Ascending aorta (tissue), 2 donors: ENCODE results near the gene NCMAP. TPM values are rescaled to one million over a fixed set of nuclear protein-coding genes. Genes with fewer than 3 reads are reported as not detected.

ENCODE experiments used
- DNase-seq, 2 donors: peaks; one replicate each; pipeline ENCODE4 v3.0.0-alpha.2; 2019; ENCODE audit warnings: low spot score in 2 of 2
- H3K27ac ChIP-seq, 2 donors: fragments of 200-600 bp; sonication (generic); one replicate each; pipeline ENCODE4 v1.5.1; 2016 to 2017; ENCODE audit warnings: mild to moderate bottlenecking in 1 of 2
- H3K27me3 ChIP-seq: fragments of 200-600 bp; sonication (generic); one replicate; pipeline ENCODE4 v1.5.1; 2017
- H3K36me3 ChIP-seq, 2 donors: fragments of 200-600 bp; sonication (generic); one replicate each; pipeline ENCODE4 v1.5.1; 2016
- H3K4me1 ChIP-seq, 2 donors: fragments of 200-600 bp; sonication (generic); one replicate each; pipeline ENCODE4 v1.5.1; 2016 to 2017; ENCODE audit warnings: mild to moderate bottlenecking in 1 of 2
- H3K4me3 ChIP-seq, 2 donors: fragments of 200-600 bp; sonication (generic); one replicate each; pipeline ENCODE4 v1.5.1; 2016 to 2017; ENCODE audit warnings: mild to moderate bottlenecking in 1 of 2
- H3K9me3 ChIP-seq, 2 donors: fragments of 200-600 bp; sonication (generic); one replicate each; pipeline ENCODE4 v1.5.1; 2016
- CTCF ChIP-seq, 3 experiments: fragments of 200-600 bp in 2 of 3; fragments of 450-650 bp in 1 of 3; sonication (generic) in 2 of 3; IDR thresholded peaks; one replicate each; pipeline ENCODE4 v1.5.1; 2016 to 2019; ENCODE audit warnings: antibody characterized with exemption in 3 of 3, mild to moderate bottlenecking in 1 of 3, moderate library complexity in 1 of 3
- intact Hi-C: fragments of 100-400 bp; cut with DNase I; formaldehyde crosslinking; loops from one replicate; pipeline ENCODE4 v1.15.1; 2023
- total RNA-seq: library from RNA; depleted of rRNA; stranded (reverse); fragments of >200 nt; gene quantifications from one replicate; pipeline ENCODE4 v1.1.0, GENCODE V29; 2016

Gene NCMAP
- total RNA-seq, 1 donor from 2014 or later = not detected

- intact Hi-C loops = no loop called here
- H3K27me3 ChIP-seq = no peaks in the 10 kb centered on the region
- no peaks in the 10 kb centered on the region for H3K36me3 ChIP-seq
- no peak overlapping the region for H3K4me3 ChIP-seq
- H3K27ac ChIP-seq = no peak overlapping the region
- no peaks in the 10 kb centered on the region for H3K9me3 ChIP-seq
- DNase-seq = no peak
- no peaks in the 10 kb centered on the region for H3K4me1 ChIP-seq
- TF ChIP-seq CTCF (IDR thresholded peaks at IDR 0.05) = no peak
Observed at GRCh38 chr1:24588573-24588972, 32.7 kb downstream of the NCMAP start.

GRCh38 chr1:24589200-24589599 is 33.3 kb downstream of the NCMAP start:
- Histone ChIP-seq H3K27ac (no peak overlapping the region), H3K4me3 (no peak overlapping the region), H3K36me3 (no peaks in the 10 kb centered on the region), H3K27me3 (no peaks in the 10 kb centered on the region), H3K4me1 (no peaks in the 10 kb centered on the region), H3K9me3 (no peaks in the 10 kb centered on the region)
- no peak for TF ChIP-seq CTCF (IDR thresholded peaks at IDR 0.05)
- DNase-seq = no peak
- intact Hi-C loops = no loop called here

- Histone ChIP-seq H3K27ac (no peak overlapping the region), H3K27me3 (no peaks in the 10 kb centered on the region), H3K4me1 (no peaks in the 10 kb centered on the region), H3K36me3 (no peaks in the 10 kb centered on the region), H3K4me3 (no peak overlapping the region), H3K9me3 (no peaks in the 10 kb centered on the region)
- no peak for TF ChIP-seq CTCF (IDR thresholded peaks at IDR 0.05)
- intact Hi-C loops = no loop called here
- no peak for DNase-seq
Observed at GRCh38 chr1:24591781-24592180, 35.9 kb downstream of the NCMAP start.

- no peak for TF ChIP-seq CTCF (IDR thresholded peaks at IDR 0.05)
- Histone ChIP-seq H3K4me3 (no peak overlapping the region), H3K36me3 (no peaks in the 10 kb centered on the region), H3K4me1 (no peaks in the 10 kb centered on the region), H3K9me3 (no peaks in the 10 kb centered on the region), H3K27ac (no peak overlapping the region), H3K27me3 (no peaks in the 10 kb centered on the region)
- DNase-seq = no peak
- intact Hi-C loops = no loop called here
Observed at GRCh38 chr1:24594328-24594598, 38.4 kb downstream of the NCMAP start.

- TF ChIP-seq CTCF (IDR thresholded peaks at IDR 0.05) = no peak
- Histone ChIP-seq H3K4me1 (no peaks in the 10 kb centered on the region), H3K27ac (no peak overlapping the region), H3K36me3 (no peaks in the 10 kb centered on the region), H3K27me3 (no peaks in the 10 kb centered on the region), H3K4me3 (no peak overlapping the region), H3K9me3 (no peaks in the 10 kb centered on the region)
- DNase-seq = no peak
- intact Hi-C loops = no loop called here
Observed at GRCh38 chr1:24596401-24596880, 40.6 kb downstream of the NCMAP start.

- no peak for DNase-seq
- H3K27ac ChIP-seq = no peak overlapping the region
- H3K9me3 ChIP-seq = no peaks in the 10 kb centered on the region
- H3K27me3 ChIP-seq = no peaks in the 10 kb centered on the region
- no peaks in the 10 kb centered on the region for H3K4me1 ChIP-seq
- no peaks in the 10 kb centered on the region for H3K36me3 ChIP-seq
- intact Hi-C loops = no loop called here
- no peak overlapping the region for H3K4me3 ChIP-seq
- TF ChIP-seq CTCF (IDR thresholded peaks at IDR 0.05) = no peak
Observed at GRCh38 chr1:24599265-24599664, 43.4 kb downstream of the NCMAP start.
